ENCODE measurements around the gene PGAP6. TPM values are rescaled to one million over a fixed set of nuclear protein-coding genes. Genes with fewer than 3 reads are reported as not detected.
"Not testable (repeated sequence)": the region's sequence is repeated elsewhere in the genome, so short reads cannot be mapped to it uniquely, and the experiment has no call there.

PGAP6 gene
- polyA plus RNA-seq, 3 donors, result 56.7 to 71.2 (median 60.6) TPM

DNA sequence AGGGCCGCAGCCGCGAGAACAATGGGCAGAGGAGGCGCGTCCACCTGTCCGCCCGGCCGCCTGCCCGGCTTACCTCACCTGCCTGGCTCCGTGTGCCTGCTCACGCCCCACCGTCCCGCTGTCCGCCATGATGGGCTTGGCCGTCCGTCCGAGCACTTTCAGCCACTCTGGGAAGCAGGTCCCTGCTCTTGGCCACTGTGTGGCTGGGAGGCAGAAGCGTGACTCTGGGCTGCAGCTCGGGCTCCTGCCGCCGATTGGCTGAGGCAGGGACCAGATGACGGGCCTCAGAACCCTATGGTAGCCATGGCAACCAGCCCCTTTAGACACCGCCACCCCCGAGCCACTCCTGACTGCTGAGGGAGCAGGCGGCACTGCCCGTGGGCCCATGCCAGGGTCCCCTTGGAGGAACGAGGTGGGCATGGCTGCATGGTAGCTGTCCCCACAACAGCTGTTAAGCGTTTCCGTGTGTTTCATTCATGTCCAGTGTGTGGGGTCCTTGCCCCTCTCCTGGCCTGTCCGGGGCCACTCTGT, 20.4 kb downstream of the PGAP6 start:
- no peak for DNase-seq (ENCODE audit: extremely low read depth in 1 of 11, low read depth in 9 of 11, low spot score in 4 of 11)

DNA sequence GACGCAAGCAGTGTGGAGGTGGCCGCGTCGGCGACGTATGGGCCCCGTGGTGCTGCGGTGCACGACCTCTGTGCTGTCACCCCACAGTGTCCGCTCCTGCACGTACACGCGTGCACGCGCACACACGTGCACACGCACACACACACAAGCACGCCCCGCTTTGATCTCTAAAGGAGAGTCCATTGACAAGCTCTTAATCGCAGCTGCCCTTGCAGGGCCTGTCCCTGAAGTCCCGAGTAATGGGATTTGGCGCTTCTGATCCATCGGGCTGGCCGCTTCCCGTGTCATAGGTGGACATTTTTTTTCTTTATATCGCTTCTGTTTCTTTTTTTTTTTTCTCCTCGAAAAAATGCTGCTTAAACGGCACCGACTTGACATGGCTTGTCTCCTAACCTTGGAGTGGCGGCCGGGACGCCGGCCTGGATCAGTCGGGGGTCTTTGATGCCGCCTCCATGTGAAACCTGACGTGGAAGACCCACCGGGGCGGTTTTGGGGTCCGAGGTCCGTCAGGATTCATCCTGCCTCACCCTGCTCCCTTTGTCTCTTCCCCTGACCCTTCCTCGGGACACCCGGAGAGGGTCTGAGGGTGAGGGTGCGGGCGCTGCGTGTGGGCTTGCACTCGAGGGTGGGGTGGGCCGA, 21.0 kb downstream of the PGAP6 start:
- no peak for DNase-seq (ENCODE audit: extremely low read depth in 1 of 11, low read depth in 9 of 11, low spot score in 4 of 11)

DNA sequence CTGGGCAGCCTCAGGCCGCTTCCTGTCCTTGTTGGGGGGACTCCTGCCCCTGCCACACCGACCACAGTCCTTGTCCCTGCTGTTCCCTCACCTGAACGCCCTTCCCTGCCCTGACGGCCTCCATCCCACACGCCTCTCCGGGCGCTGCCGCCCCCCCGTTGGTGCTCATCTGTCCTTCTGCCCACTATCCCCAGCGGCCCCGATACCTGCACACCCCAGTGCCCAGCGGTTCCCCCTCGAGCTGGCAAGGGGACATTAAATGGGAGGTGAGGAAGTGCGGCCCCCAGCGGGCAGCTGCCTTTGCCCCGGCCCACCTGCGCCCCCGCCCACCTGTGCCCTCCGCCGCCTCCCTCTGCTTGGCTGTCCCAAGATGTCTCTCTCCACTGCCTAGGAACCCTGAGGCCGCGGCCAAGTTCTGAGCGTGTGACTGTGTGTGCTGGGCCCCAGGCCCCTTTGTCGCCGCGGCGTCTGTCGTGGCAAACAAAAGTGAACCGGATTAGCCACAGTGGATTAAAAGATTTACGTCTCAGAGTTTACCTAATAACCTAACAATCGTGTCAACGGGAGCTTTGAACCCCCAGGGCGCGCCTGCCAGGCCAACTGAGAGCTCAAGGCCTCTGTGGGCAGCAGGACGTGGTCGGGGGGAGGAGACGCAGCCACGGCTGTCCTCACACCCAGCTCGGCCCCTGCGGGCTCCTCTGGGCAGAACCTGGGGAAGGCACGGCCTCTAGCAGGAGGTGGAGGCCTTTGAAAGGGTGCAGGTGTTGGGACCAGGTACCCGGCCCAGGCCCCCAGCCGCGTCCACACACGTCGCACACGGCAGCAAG, 21.7 kb downstream of the PGAP6 start:
- DNase-seq (ENCODE audit: extremely low read depth in 1 of 11, low read depth in 9 of 11, low spot score in 4 of 11), result no peak

DNA sequence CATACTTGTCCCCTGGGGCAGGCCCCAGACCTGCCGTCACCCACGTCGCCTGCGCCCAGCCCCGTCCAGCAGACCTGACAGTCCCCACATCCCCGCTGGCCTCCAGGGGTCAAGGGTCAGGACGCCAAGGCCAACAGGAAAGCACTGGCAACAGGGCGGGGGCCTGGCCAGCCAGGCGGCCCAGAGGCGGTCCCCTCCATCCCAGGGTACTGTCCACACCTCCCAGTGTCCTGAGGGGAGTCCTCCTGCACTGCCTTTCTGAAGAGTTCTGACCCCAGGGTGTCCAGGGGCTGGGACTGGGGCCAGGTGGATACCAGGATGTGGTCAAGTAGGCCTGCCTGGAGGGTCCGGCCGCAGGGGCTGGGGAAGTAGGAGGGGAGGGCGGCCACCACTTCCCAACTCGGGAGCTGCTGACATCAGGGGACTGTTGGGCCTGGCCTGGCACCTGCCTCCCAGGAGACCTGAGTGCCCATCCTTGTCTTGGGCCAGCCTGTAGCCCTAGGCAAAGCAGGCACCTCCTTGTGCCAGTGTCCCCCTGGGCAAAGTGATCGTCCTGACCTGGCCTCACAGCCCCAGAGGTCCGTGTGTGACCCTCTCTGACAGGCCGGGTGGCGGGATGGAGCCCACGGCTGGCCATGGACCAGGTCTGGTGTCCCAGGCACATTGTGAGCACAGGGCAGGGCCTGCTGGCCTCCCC, 22.6 kb downstream of the PGAP6 start:
- no peak for DNase-seq (ENCODE audit: extremely low read depth in 1 of 11, low read depth in 9 of 11, low spot score in 4 of 11)

DNA sequence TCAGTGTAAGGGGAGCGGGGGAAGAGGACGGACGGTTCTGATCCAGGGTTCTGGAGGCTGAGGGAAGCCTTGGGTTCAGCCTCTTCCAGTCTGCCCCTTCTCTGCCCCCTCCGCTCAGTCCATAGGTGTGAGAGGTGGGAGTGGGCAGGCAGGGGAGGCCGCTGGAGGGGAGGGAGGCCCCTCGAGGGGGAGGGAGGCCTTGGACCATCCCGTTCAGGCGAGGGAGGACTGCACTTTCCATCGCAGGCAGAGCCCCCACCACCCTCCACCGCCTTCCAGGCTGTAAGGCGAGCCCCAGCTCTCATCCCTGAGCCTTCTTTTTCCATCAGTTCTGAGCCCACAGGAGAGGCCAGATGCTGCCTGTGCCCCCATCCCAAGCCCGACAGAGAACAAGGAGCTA, 25.0 kb downstream of the PGAP6 start:
- no peak for DNase-seq (ENCODE audit: extremely low read depth in 1 of 11, low read depth in 9 of 11, low spot score in 4 of 11)

DNA sequence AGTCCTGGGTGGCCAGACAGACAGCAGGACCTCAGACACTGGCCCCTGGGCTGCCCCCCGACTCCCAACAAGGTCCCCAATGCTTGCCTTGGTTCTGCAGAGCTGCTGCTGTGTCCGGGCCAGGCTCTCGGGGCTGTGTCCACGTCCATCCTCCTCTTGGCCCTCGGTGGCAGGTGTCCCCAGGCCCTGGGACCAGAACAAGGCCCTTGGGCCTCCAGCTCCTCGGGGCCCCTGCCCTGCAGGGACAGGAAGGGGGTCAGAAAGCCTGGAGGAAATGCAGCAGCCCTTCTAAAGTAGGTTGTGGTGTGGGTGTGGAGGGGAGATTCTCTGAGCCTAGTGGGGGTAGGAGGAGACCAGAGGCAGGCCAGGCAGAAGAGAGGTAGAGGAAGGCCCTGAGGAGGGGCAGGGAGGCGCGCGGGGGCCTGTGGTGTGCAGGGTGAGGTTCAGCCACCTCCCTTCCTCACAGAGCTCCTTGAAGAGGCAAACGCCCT, 26.8 kb downstream of the PGAP6 start:
- DNase-seq (ENCODE audit: extremely low read depth in 1 of 11, low read depth in 9 of 11, low spot score in 4 of 11), result no peak

DNA sequence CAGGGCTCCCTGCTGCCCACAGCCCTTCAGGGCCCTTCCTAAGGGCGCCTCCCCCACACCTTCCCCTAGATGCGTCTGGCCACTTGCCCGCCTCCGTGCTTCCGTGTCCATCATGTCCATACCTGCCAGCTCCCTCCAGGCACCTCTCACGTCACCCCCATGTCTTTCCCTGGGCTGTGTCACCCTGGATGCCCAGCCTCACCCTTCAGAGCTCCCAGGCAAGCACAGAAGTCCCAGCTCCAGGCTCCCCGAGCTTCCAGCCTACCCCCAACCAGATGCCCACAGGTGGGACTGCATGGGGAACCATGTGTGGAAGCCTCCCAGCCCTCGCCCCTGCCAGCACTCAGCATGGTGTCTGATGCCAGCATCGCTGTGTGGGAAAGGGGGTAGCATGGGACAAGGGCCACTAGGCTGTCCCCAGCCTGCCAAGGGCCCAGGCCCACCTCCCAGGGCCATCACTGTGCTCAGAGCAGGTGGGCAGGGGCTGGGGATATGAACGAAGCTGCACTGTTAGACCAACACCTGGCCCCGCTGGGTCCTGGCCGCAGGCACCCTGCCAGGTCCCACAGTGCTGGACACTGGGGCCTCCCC, 27.4 kb downstream of the PGAP6 start:
- no peak for DNase-seq (ENCODE audit: extremely low read depth in 1 of 11, low read depth in 9 of 11, low spot score in 4 of 11)

DNA sequence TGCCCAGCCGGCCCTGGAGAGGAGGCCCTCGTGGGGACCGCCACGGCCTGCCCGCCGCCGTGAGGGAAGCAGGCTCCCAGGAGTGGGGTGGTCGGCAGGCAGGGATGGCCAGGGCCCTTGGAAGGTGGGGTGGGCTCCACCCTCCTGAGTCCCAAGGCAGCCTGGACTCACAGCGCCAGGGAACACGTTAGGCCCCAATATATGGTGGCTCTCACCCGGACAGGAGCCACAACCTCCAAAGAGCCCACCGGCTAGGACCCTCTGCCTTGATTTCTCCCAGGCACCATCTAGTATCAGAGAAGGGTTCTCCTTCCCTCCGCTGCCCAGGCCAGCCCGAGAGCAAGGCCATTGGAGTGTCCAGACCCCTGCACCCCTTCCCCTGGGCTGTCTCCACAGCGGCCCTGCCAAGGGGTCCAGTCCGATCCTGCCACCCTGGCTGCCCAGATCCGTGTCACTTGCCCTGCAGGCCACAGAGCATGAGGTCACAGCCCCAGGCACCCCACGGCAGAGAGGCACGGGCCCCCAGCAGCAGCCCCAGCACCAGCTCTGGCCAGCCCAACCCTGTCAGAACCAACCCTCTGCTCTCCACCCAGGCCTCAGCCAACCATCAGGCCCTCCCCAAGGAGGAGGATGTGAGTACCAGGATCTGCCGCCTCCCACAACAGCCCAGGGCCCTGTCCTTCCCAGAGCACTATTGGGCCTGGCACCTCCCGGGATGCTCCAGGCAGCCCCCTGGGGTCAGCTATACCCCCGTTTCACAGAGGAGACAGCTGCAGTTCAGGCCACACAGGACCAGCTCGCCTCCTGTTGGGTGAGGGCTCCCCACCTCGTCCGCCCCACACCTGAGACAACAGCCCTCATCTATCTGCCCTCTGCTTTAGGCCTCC, 28.1 kb downstream of the PGAP6 start:
- DNase-seq (ENCODE audit: extremely low read depth in 1 of 11, low read depth in 9 of 11, low spot score in 4 of 11), result no peak

DNA sequence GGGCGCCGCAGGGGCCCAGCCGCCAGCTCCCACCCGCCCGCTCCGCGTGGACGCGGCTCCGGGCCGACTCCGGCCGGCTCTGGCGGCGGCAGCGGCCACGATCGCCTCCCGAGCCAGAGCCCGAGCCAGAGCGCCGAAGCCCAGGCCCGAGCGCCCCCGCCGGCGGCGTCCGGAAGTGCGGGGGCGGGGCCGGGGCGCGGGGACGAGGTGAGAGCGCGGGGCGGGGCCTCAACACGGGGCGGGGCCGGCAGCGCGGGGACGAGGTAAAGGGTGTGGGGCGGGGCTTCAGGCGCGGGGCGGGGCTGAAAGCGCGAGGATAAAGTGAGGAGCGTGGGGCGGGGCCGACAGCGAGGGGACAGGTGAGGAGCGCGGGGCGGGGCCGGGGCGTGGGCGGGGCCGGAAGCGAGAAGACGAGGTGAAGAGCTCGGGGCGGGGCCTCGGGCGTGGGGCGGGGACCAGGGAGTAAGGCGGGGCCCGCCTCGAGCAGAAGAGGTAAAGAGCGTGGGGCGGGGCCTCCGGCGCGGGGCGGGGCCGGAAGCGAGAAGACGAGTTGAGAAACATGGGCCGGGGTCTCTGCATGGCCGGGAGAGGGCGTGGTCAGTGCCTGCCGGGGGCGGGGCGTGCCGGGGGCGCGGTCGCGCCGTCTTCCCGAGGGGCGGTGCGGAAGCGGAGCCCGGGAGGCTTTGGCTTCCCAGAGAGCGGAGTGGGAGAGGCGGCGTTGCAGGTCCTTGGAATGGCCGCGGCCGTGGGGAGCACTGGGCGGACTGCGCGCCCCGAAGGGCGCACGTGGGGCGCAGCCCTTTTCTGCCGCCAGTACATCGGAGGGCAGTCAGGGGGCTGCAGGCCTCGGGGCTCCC, 29.0 kb downstream of the PGAP6 start, which contains the start of gene AXIN1:
Gene AXIN1 (minus strand): TSS at position 177 of the 857 bp plus-strand sequence. CDS start 5,698 bp downstream, outside the sequence.
- peak; percentile 82 to 97 (median 89) for DNase-seq (ENCODE audit: extremely low read depth in 1 of 11, low read depth in 9 of 11, low spot score in 4 of 11)

DNA sequence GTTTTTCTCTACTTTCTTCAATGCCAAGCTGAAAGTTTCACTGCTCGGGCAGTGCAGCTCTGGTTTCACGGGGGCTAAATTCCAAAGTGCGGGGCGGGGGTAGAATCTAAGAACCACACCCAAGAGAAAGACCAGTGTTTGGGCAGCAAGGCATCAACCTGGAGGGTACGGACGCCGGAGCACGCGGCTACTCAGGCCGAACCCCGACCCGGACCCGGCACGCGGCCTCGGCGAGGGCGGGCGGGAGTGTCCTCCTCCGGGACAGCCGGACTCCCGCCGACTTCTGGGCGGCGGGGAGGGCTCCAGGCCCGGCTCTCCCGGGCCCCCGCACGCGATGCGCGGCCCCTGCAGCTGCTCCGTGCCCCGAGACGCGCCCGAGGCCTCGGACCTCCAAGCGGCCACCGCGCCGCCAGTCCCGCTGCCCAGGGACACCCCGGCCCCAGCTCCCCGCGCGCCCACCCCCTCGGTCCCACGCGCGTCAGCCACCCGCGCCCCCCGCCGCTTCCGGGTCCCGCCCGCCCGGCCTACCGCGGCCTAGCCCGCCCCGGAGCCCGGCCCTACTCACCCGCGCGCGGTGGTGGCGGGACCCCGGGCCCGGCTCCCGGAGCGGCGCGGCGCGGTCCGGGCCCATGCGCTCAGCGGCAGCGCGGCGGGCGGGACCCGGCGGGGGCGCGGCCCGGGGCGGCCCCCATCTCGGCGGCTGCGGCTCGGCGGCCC, 29.8 kb downstream of the PGAP6 start:
- DNase-seq (ENCODE audit: extremely low read depth in 1 of 11, low read depth in 9 of 11, low spot score in 4 of 11), result no peak

DNA sequence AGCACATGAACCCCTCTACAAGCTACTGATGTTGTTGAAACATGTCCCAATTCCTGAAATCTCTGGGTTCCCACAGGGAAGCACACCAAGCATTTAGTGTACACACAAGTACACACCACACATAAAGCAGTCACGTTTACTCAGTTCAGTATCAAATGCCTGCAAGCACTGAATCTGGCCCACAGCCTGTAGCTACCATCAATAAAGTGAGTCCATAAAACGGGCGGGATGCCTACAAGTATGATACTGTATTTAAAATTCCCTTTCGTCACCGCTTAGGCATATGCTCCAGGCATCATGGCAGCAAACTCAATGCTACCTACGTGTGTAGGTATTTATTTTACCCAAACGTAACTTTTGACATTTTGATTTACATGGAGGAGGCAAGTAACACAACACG, 31.6 kb downstream of the PGAP6 start:
- no peak for DNase-seq (ENCODE audit: extremely low read depth in 1 of 11, low read depth in 9 of 11, low spot score in 4 of 11)

DNA sequence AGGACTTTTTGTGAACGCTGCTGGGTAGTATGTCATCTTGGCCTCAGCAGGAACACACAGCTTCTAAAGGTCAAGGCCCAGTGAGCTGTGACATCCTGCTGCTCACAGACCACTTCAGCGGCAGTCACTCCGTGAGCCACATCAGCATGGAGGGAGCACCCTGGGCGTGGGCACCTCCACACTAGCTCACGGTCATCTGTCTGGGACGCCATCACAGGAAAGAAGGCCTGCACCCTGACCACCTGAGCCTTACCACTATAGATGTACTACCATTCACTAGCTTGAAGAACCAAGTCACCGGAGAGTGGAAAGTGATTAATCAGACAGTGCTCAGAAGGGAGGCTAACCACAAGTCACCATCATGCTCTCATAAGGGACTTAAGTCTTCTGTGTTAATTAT, 32.6 kb downstream of the PGAP6 start:
- no peak for DNase-seq (ENCODE audit: extremely low read depth in 1 of 11, low read depth in 9 of 11, low spot score in 4 of 11)

DNA sequence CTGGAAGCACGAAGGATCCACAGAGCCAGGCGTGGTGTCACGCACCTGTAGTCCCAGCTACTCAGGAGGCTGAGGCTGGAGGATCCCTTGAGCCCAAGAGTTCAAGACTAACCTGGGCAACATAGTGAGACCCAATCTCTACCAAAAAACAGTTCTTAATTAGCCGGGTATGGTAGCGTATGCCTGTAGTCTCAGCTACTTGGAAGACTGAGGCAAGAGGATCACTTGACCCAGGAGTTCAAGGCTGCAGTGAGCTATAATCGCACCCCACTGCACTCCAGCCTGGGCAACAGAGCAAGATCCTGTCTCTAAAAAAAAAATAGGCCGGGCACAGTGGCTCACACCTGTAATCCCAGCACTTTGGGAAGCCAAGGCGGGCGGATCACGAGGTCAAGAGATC, 33.3 kb downstream of the PGAP6 start:
- not testable (repeated sequence) for DNase-seq (ENCODE audit: extremely low read depth in 1 of 11, low read depth in 9 of 11, low spot score in 4 of 11)

DNA sequence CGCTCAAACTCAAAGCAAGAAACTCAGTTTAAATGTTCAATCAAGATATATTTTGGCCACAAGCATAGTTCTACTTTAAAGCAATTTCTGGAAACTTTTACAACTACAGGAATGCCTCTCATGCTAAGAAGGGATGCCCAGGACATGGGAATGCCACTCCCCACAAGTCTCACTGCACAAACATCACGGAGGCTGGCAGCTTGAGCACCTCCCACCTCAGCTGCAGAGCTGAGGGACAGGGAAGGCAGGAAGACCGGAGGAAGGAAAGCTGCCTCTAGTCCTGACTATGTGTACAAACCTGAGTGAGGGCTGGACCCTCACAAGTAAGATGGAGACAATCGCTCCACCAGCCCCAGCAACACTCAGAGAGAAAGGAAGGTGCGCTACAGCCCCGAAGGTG, 34.6 kb downstream of the PGAP6 start:
- DNase-seq (ENCODE audit: extremely low read depth in 1 of 11, low read depth in 9 of 11, low spot score in 4 of 11), result no peak

DNA sequence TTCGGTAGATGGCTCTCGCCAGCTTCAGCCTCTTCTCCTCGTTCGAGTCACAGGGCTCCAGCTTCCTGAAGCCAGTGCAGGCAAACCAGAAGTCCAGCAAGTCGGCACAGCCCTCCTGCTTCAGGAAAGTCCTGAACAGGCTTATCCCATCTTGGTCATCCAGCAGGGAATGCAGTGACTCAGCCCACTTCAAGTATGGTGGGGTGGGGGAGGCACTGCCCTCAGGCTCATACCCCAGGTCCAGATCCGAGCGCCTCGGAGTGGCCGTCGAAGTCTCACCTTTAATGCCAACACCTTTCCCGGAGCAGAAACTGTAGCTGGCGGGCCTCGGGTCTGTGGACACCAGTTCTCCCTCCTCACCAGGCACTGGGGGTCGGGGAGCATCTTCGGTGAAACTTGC, 35.2 kb downstream of the PGAP6 start:
- no peak for DNase-seq (ENCODE audit: extremely low read depth in 1 of 11, low read depth in 9 of 11, low spot score in 4 of 11)

DNA sequence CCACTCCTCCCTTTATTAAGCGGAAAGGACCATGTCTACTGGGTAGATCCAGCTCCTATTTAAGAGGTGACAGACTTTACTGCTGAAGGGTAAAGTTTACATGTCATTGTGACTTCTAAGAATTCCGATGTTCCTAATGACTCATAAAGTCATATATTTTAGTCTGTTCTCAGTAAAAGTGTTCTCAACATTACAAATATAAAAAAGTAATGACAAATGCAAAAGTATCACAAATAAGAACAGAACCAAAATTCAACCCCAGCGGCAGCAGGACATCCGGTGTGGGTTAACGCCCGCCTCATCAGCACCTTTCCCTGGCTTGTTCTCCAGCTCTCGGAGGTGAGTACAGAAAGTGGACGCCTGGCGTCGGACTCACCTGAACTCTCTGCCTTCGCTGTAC, 36.0 kb downstream of the PGAP6 start:
- no peak for DNase-seq (ENCODE audit: extremely low read depth in 1 of 11, low read depth in 9 of 11, low spot score in 4 of 11)

All from renal cortex interstitium (tissue), 11 donors.